Measurements from ENCODE around the gene PPARGC1A. TPM values are rescaled to one million over a fixed set of nuclear protein-coding genes. Genes with fewer than 3 reads are reported as not detected.

The PPARGC1A gene
- total and polyA plus RNA-seq, 3 experiments from 2014 or later = not detected

DNA sequence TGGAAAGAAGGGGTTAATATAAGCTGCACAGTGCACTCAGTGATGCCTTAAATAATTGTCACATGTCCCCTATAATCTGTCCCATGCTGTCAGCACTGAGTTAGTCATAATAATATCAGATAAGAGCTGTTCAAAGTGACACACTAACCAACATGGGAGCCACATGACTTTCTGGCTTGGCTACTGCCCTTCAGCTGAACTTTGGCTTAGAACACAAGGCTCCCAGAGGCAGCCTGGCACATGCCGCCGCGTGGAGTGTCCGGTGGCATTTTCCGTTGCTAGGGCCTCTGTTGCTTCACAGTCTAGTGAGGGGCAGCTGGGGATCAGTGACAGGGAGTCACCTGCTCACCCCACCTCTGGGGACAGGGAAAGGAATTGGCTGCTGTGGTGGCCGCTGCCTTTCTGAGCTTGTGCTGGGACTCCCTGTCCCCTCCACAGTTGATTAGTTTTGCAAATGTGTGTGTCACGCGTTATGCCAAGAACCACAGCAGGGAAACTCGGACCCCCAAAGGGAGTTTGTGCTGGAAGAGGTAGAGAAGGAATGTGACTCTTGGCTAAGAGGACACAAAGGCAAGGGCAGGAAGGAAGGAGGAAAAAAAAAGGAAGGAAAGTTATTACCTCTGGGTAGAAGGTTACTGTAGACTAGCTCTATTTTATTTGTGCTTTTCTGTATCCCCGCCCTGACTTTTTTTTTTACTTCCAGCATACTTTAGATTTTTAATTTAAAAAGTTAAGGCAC, 41.1 kb upstream of the PPARGC1A start:
- Histone ChIP-seq H3K36me3 (ENCODE audit: insufficient read depth, low read length) (no peaks in the 10 kb centered on the region), H3K4me3 (ENCODE audit: low read length) (no peak overlapping the region), H3K4me1 (ENCODE audit: insufficient read depth, low read length) (no peaks in the 10 kb centered on the region), H3K27me3 (ENCODE audit: insufficient read depth, low read length, poor library complexity, severe bottlenecking) (no peaks in the 10 kb centered on the region), H3K27ac (ENCODE audit: low read depth, low read length) (no peak overlapping the region), H3K9me3 (ENCODE audit: low read length) (no peaks in the 10 kb centered on the region)
- DNase-seq = no peak
- peaks cover 0 to 8% (median 6%) of the 10 kb centered on the region in 5 donors for H3K9me3 Mint-ChIP-seq
- H3K4me3 Mint-ChIP-seq = no peak overlapping the region
- no peaks in the 10 kb centered on the region for H3K27me3 Mint-ChIP-seq
- H3K4me1 Mint-ChIP-seq = no peaks in the 10 kb centered on the region
- POLR2A ChIA-PET = no interaction called here
- no peak overlapping the region for H3K27ac Mint-ChIP-seq
- no peaks in the 10 kb centered on the region for H3K36me3 Mint-ChIP-seq
- CTCF ChIA-PET = no interaction called here

DNA sequence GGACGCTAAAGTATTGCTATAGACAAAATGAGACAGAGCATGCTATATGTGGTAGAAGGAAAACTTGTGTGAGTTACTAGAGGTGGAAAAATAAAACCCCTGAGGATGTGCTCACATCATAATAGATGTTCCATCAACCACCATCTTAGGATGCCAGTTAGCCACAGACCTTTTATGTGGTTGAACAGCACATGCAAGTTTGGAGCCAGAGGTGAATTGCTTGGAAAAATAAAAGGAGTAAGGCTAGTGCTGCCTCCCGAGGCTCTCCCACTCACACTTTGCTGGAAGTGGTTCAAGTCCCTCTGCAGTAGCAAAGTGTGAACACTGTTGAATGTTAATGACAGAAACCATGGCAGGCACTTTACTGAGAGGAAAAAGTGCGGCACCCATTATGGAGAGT, 39.4 kb upstream of the PPARGC1A start:
- Histone ChIP-seq H3K27ac (ENCODE audit: low read depth, low read length) (no peak overlapping the region), H3K27me3 (ENCODE audit: insufficient read depth, low read length, poor library complexity, severe bottlenecking) (no peaks in the 10 kb centered on the region), H3K4me3 (ENCODE audit: low read length) (no peak overlapping the region), H3K36me3 (ENCODE audit: insufficient read depth, low read length) (no peaks in the 10 kb centered on the region), H3K4me1 (ENCODE audit: insufficient read depth, low read length) (no peaks in the 10 kb centered on the region), H3K9me3 (ENCODE audit: low read length) (no peaks in the 10 kb centered on the region)
- Mint-ChIP-seq H3K9me3 (peaks cover 3 to 12% (median 8%) of the 10 kb centered on the region in 5 donors), H3K4me3 (no peak overlapping the region), H3K4me1 (no peaks in the 10 kb centered on the region), H3K27me3 (no peaks in the 10 kb centered on the region), H3K36me3 (no peaks in the 10 kb centered on the region), H3K27ac (no peak overlapping the region)
- DNase-seq = no peak
- ChIA-PET CTCF (no interaction called here), POLR2A (no interaction called here)

DNA sequence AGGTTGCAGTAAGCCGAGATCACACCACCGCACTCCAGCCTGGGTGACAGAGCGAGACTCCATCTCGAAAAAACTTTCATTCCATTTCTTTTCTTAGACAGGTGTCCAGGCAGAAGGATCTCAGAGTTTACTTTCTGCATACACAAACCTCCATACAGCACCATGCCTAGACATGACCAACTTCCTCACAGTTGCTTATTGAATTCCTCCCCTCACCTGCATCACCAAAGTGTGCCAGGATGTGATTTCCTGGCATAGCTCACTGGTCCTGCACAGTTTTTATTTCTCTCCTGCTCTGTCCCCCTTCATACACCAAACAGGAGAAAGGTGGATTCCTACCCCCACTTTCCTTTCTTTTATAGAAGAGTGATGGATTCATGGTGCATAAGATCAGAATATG, 34.7 kb upstream of the PPARGC1A start:
- no peak for DNase-seq
- H3K4me1 ChIP-seq (ENCODE audit: insufficient read depth, low read length) = no peaks in the 10 kb centered on the region
- H3K4me3 ChIP-seq (ENCODE audit: low read length) = no peak overlapping the region
- no peaks in the 10 kb centered on the region for H3K36me3 ChIP-seq (ENCODE audit: insufficient read depth, low read length)
- no peaks in the 10 kb centered on the region for H3K9me3 ChIP-seq (ENCODE audit: low read length)
- ChIA-PET CTCF (no interaction called here), POLR2A (no interaction called here)
- no peak overlapping the region for H3K27ac ChIP-seq (ENCODE audit: low read depth, low read length)
- H3K27me3 Mint-ChIP-seq = no peaks in the 10 kb centered on the region
- no peaks in the 10 kb centered on the region for H3K4me1 Mint-ChIP-seq
- H3K36me3 Mint-ChIP-seq = no peaks in the 10 kb centered on the region
- no peak overlapping the region for H3K4me3 Mint-ChIP-seq
- H3K9me3 Mint-ChIP-seq = peaks cover 3 to 15% (median 9%) of the 10 kb centered on the region in 5 donors
- H3K27me3 ChIP-seq (ENCODE audit: insufficient read depth, low read length, poor library complexity, severe bottlenecking) = no peaks in the 10 kb centered on the region
- no peak overlapping the region for H3K27ac Mint-ChIP-seq

DNA sequence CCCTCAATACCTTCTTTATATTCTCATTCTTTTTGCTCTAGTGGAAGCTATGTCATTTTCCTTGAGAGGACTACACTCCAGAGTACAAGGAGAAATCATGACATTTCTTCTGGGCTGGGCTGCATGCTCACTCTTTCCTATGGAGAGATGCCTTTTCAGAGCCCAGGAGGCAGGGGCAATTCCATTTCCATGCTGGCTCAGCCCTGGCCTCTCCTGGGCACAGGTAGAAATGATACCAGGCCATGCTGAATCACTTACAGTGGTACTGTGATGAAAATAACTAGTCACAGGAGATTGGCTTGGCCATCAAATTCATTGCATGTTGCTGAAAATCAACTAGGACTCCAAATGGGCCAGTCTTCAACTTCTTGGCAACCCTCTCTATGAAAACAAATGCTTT, 34.0 kb upstream of the PPARGC1A start:
- H3K9me3 Mint-ChIP-seq = peaks cover 3 to 14% (median 9%) of the 10 kb centered on the region in 5 donors
- no peaks in the 10 kb centered on the region for H3K4me1 Mint-ChIP-seq
- DNase-seq = no peak
- Histone ChIP-seq H3K27ac (ENCODE audit: low read depth, low read length) (no peak overlapping the region), H3K9me3 (ENCODE audit: low read length) (no peaks in the 10 kb centered on the region), H3K27me3 (ENCODE audit: insufficient read depth, low read length, poor library complexity, severe bottlenecking) (no peaks in the 10 kb centered on the region), H3K4me1 (ENCODE audit: insufficient read depth, low read length) (no peaks in the 10 kb centered on the region), H3K36me3 (ENCODE audit: insufficient read depth, low read length) (no peaks in the 10 kb centered on the region), H3K4me3 (ENCODE audit: low read length) (no peak overlapping the region)
- ChIA-PET POLR2A (no interaction called here), CTCF (no interaction called here)
- no peak overlapping the region for H3K27ac Mint-ChIP-seq
- no peaks in the 10 kb centered on the region for H3K27me3 Mint-ChIP-seq
- H3K4me3 Mint-ChIP-seq = no peak overlapping the region
- H3K36me3 Mint-ChIP-seq = no peaks in the 10 kb centered on the region

DNA sequence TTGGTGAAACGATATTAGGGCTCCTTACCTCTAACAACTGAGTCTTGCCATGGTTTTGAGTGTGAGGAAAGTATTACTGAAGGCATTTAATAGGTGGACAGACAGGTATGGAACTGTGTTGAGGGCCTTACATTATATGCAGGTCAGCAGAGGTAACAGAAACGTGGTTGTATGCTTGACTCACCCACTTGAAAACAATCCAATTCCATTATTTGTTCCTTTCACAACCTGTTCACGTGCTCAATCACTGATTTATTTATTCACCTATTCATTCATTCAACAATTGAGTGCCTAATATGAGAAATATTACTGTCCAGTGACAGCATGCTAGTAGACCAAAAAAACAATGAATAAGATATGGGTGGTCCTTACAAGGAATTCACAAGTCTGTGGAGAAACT, 33.3 kb upstream of the PPARGC1A start:
- Histone ChIP-seq H3K27ac (ENCODE audit: low read depth, low read length) (no peak overlapping the region), H3K9me3 (ENCODE audit: low read length) (no peaks in the 10 kb centered on the region), H3K36me3 (ENCODE audit: insufficient read depth, low read length) (no peaks in the 10 kb centered on the region), H3K4me1 (ENCODE audit: insufficient read depth, low read length) (no peaks in the 10 kb centered on the region), H3K27me3 (ENCODE audit: insufficient read depth, low read length, poor library complexity, severe bottlenecking) (no peaks in the 10 kb centered on the region), H3K4me3 (ENCODE audit: low read length) (no peak overlapping the region)
- H3K4me3 Mint-ChIP-seq = no peak overlapping the region
- no peaks in the 10 kb centered on the region for H3K4me1 Mint-ChIP-seq
- H3K27me3 Mint-ChIP-seq = no peaks in the 10 kb centered on the region
- no peak overlapping the region for H3K27ac Mint-ChIP-seq
- POLR2A ChIA-PET = no interaction called here
- H3K36me3 Mint-ChIP-seq = no peaks in the 10 kb centered on the region
- no peak for DNase-seq
- H3K9me3 Mint-ChIP-seq = peaks cover 3 to 13% (median 9%) of the 10 kb centered on the region in 5 donors
- CTCF ChIA-PET = no interaction called here

DNA sequence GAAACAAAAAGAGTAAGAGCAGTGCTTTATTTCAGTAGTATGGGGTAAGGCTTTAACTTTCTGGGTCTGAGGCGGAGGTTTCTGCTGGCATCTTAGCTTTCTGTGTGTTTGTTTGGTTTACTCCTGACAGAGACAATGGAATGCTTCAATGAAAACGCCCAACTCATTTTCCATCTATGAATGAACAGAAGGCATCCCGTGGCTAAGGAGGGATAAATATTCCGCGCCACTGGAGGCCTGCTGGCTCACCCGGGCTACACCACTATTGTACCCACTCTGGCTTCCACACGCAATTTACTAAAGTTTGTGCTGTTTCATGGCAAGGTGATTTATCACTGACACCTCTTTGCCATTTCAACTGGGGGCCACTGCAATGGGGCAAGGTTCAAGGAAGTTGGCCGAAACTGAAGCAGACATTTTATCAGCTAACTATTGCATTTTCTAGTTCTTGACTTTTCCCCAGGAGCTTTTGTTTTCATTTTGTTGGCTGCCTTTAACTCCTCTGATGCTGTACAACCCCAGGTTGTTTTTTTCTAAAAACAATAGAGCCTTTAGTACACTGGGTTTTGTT, 32.8 kb upstream of the PPARGC1A start:
- no peaks in the 10 kb centered on the region for H3K36me3 ChIP-seq (ENCODE audit: insufficient read depth, low read length)
- POLR2A ChIA-PET = no interaction called here
- CTCF ChIA-PET = no interaction called here
- H3K27me3 ChIP-seq (ENCODE audit: insufficient read depth, low read length, poor library complexity, severe bottlenecking) = no peaks in the 10 kb centered on the region
- Mint-ChIP-seq H3K4me1 (no peaks in the 10 kb centered on the region), H3K4me3 (no peak overlapping the region), H3K27me3 (no peaks in the 10 kb centered on the region), H3K36me3 (no peaks in the 10 kb centered on the region), H3K27ac (no peak overlapping the region), H3K9me3 (peaks cover 3 to 13% (median 9%) of the 10 kb centered on the region in 5 donors)
- no peaks in the 10 kb centered on the region for H3K4me1 ChIP-seq (ENCODE audit: insufficient read depth, low read length)
- no peak for DNase-seq
- no peak overlapping the region for H3K4me3 ChIP-seq (ENCODE audit: low read length)
- H3K9me3 ChIP-seq (ENCODE audit: low read length) = no peaks in the 10 kb centered on the region
- H3K27ac ChIP-seq (ENCODE audit: low read depth, low read length) = no peak overlapping the region

DNA sequence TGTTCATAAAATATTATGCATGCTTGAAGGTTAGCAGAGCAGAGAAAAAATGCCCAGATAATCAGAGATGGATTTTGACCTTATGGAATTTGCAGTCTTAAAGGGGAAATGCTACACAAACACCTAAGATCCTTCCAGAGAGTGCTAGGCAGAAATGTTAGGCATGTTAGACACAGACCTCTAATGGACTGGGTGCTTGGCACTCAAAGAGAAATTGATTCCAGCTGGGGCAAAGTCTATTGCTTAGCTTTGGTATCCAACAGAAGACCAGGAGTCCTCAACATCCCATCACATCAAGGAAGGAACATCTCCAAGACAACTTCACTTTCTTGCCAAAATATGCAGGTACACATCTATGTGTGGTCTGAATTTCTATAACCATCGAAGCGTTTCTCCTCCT, 32.2 kb upstream of the PPARGC1A start:
- Mint-ChIP-seq H3K36me3 (no peaks in the 10 kb centered on the region), H3K4me1 (no peaks in the 10 kb centered on the region), H3K9me3 (peaks cover 3 to 13% (median 9%) of the 10 kb centered on the region in 5 donors), H3K4me3 (no peak overlapping the region), H3K27ac (no peak overlapping the region), H3K27me3 (no peaks in the 10 kb centered on the region)
- Histone ChIP-seq H3K9me3 (ENCODE audit: low read length) (no peaks in the 10 kb centered on the region), H3K4me3 (ENCODE audit: low read length) (no peak overlapping the region), H3K27me3 (ENCODE audit: insufficient read depth, low read length, poor library complexity, severe bottlenecking) (no peaks in the 10 kb centered on the region), H3K4me1 (ENCODE audit: insufficient read depth, low read length) (no peaks in the 10 kb centered on the region), H3K36me3 (ENCODE audit: insufficient read depth, low read length) (no peaks in the 10 kb centered on the region), H3K27ac (ENCODE audit: low read depth, low read length) (no peak overlapping the region)
- POLR2A ChIA-PET = no interaction called here
- DNase-seq = no peak
- CTCF ChIA-PET = no interaction called here

DNA sequence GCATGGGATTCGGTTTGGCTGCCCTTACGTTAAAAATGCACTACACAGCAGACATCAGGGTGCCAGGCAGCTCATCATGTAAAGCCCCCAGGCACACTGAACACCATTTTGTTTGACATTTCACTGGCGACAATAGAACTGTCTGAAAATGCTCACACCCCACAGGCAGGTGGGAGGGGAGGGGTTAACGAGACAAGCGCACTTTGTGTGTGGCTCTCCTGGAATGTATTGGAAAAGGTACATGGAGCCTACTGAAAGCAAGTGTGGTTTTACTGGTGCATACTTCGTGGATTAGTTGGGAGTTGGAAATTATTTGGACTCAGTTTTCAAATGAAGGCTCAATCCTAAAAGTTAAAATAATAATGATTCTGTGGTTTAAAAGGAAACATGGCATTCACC, 31.6 kb upstream of the PPARGC1A start:
- H3K4me3 ChIP-seq (ENCODE audit: low read length) = no peak overlapping the region
- H3K9me3 Mint-ChIP-seq = peaks cover 3 to 12% (median 10%) of the 10 kb centered on the region in 5 donors
- no peaks in the 10 kb centered on the region for H3K4me1 Mint-ChIP-seq
- H3K36me3 Mint-ChIP-seq = no peaks in the 10 kb centered on the region
- no peaks in the 10 kb centered on the region for H3K27me3 Mint-ChIP-seq
- POLR2A ChIA-PET = no interaction called here
- no peak for DNase-seq
- CTCF ChIA-PET = no interaction called here
- H3K9me3 ChIP-seq (ENCODE audit: low read length) = no peaks in the 10 kb centered on the region
- no peaks in the 10 kb centered on the region for H3K36me3 ChIP-seq (ENCODE audit: insufficient read depth, low read length)
- no peaks in the 10 kb centered on the region for H3K27me3 ChIP-seq (ENCODE audit: insufficient read depth, low read length, poor library complexity, severe bottlenecking)
- no peak overlapping the region for H3K4me3 Mint-ChIP-seq
- no peak overlapping the region for H3K27ac Mint-ChIP-seq
- no peak overlapping the region for H3K27ac ChIP-seq (ENCODE audit: low read depth, low read length)
- H3K4me1 ChIP-seq (ENCODE audit: insufficient read depth, low read length) = no peaks in the 10 kb centered on the region

Measured in CD8-positive, alpha-beta memory T cell (primary cell).